Psoas muscle (tissue), 8 donors: ENCODE results near the gene GVQW3. TPM values are rescaled to one million over a fixed set of nuclear protein-coding genes. Genes with fewer than 3 reads are reported as not detected.

Source experiments
- ATAC-seq, 4 donors: fragments of 200-7000 bp; cut with Tn5 transposase; one replicate each; pipeline ENCODE4 v1.9.1; 2020; ENCODE audit warnings: moderate library complexity in 3 of 4, mild to moderate bottlenecking in 2 of 4
- DNase-seq, 2 donors: peaks; one replicate each; pipeline ENCODE4 v3.0.0-alpha.2; 2020
- H3K27ac ChIP-seq: fragments of 200-600 bp; one replicate; pipeline ENCODE4 v1.8.0; 2022
- H3K27me3 ChIP-seq, 3 donors: fragments of 200-600 bp in 1 of 3; one replicate each; pipeline versions ENCODE4 v1.6.1 to v1.8.0; 2013 to 2022; ENCODE audit warnings: low read length in 2 of 3, mild to moderate bottlenecking in 2 of 3, moderate library complexity in 1 of 3; ENCODE audit not compliant: insufficient read depth in 3 of 3
- H3K36me3 ChIP-seq, 2 donors: fragments of 200-600 bp in 1 of 2; one replicate each; pipeline versions ENCODE4 v1.6.1 to v1.8.0; 2013 to 2022; ENCODE audit warnings: low read depth in 1 of 2, mild to moderate bottlenecking in 1 of 2, moderate library complexity in 1 of 2; ENCODE audit not compliant: insufficient read depth in 1 of 2
- H3K4me1 ChIP-seq: fragments of 200-600 bp; one replicate; pipeline ENCODE4 v1.8.0; 2022
- H3K4me3 ChIP-seq: fragments of 200-600 bp; one replicate; pipeline ENCODE4 v1.8.0; 2022; ENCODE audit warnings: mild to moderate bottlenecking
- H3K9me3 ChIP-seq: fragments of 200-600 bp; one replicate; pipeline ENCODE4 v1.8.0; 2022
- WGBS, 3 donors: extraction: QIAGEN DNeasy Blood & Tissue Kit; methylation state at CpG; one replicate each; pipeline versions ENCODE4 v1.1.6 to v1.1.7; 2013; 5-methylcytosine and 5-hydroxymethylcytosine counted together
- intact Hi-C, 2 donors: fragments of 100-400 bp; cut with DNase I; formaldehyde crosslinking; loops; one replicate each; pipeline versions ENCODE4 v1.11.0 to v1.14.2; 2022
- polyA plus RNA-seq, 3 donors: library from polyadenylated mRNA; stranded (reverse); fragments of 200-250 nt; gene quantifications; one replicate each; pipeline ENCODE4 v1.2.3, GENCODE V29; 2013
- total RNA-seq, 4 donors: library from RNA; stranded (reverse); fragmentation: NEBNext Ultra II Directional in 2 of 4; extraction: Animal tissue kit (Norgen Biotek cat#: 25700) in 2 of 4; gene quantifications; one replicate each; pipeline versions ENCODE4 v1.2.1 to v1.2.4, GENCODE V29; 2021 to 2023
- TF ChIP-seq, protein P1 (sequence below): fragments of 200-600 bp; IDR thresholded peaks from one replicate; pipeline ENCODE4 v1.8.0; 2022; ENCODE audit warnings: antibody characterized with exemption
- donor health status: healthy with polysubstance abuse.
- donor health status: DM: no; HTN: no; CAD: no; lungs with moderate emphysema.
- donor health status: Bipolar disorder and iron deficiency.
- donor health status: healthy.
- donor health status: DM: yes; HTN: yes; CAD: no.
- donor health status: DM: no; HTN: no; CAD: no.
- donor health status: DM: no; HTN: no; CAD: no.
- donor health status: DM: yes; HTN: yes; CAD: no.

Gene GVQW3
- total and polyA plus RNA-seq, 7 donors: 0.17 to 2.7 (median 0.48) TPM

DNA sequence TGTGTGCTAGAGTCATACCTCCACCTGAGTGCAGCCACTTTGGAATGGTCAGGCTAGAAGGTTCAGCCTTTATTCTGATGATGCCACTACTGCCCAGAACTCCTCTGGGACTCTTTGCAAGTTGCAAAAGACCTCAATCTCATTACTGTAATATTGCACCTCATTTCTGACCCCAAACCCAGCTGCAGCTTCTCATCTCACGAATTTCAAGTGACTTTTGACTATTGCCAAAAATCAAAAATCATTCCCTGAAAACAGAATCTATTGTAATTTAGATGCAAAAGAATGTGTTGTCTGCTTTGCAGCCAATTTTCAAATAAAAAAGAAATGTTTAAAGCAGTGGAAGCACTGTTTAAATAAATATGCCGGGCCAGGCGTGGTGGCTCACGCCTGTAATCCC is 25.2 kb downstream of the GVQW3 start:
- Histone ChIP-seq H3K4me1 (peaks cover under 1% of the 10 kb centered on the region), H3K9me3 (no peaks in the 10 kb centered on the region), H3K27ac (no peak overlapping the region), H3K4me3 (no peak overlapping the region), H3K36me3 (no peaks in the 10 kb centered on the region), H3K27me3 (no peaks in the 10 kb centered on the region)
- no peak for ATAC-seq
- TF ChIP-seq, protein P1, sequence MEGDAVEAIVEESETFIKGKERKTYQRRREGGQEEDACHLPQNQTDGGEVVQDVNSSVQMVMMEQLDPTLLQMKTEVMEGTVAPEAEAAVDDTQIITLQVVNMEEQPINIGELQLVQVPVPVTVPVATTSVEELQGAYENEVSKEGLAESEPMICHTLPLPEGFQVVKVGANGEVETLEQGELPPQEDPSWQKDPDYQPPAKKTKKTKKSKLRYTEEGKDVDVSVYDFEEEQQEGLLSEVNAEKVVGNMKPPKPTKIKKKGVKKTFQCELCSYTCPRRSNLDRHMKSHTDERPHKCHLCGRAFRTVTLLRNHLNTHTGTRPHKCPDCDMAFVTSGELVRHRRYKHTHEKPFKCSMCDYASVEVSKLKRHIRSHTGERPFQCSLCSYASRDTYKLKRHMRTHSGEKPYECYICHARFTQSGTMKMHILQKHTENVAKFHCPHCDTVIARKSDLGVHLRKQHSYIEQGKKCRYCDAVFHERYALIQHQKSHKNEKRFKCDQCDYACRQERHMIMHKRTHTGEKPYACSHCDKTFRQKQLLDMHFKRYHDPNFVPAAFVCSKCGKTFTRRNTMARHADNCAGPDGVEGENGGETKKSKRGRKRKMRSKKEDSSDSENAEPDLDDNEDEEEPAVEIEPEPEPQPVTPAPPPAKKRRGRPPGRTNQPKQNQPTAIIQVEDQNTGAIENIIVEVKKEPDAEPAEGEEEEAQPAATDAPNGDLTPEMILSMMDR: no peak
- intact Hi-C loops: no loop called here
- DNase-seq: no peak
- WGBS, 3 donors: 90 to 94% (median 92%) methylated on average over 4 of the region's 4 CpGs

DNA sequence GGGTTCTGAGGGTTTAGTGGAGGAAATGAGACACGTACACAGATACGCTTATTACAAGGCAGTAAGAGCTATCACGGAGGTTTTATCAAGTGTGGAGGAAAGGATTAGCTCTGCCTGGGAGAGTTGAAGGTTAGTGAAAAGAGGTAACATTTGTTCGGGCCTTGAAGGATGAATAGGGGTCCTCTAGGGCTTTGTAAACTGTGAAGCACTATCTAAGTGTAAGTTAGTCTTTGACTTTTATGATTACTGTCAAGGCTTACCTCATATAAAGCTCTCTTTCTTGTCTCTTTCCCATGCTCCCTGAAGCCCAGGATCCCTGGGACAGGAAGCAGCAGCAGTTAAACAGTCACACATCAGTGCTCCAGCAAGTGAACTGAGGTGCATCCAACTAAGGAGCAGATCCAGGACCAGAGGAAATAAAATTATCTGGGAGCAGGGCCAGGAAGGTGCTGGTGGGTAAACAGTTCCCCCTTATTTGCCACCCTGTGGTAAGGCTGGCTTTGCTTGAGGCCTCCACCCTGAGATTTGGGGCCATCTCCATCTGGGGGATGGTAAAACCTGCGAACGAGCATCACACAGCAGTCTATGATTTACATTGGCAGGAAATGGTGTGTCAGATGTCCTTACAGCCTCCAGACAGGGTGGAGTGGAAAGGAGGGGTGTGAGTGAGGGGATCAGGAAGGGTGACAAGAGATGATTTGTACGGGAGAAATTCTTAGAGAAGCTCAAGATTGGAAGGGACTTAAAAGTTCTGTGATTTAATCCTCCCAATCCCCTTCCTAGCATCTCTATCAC is 27.2 kb downstream of the GVQW3 start:
- ATAC-seq: no peak
- Histone ChIP-seq H3K27ac (no peak overlapping the region), H3K4me3 (no peak overlapping the region), H3K36me3 (no peaks in the 10 kb centered on the region), H3K4me1 (peaks cover 3% of the 10 kb centered on the region), H3K9me3 (no peaks in the 10 kb centered on the region), H3K27me3 (no peaks in the 10 kb centered on the region)
- 58 to 65% (median 63%) methylated on average over 7 of the region's 7 CpGs for WGBS, 3 donors
- TF ChIP-seq, protein P1: no peak
- DNase-seq: no peak
- intact Hi-C loops: no loop called here

DNA sequence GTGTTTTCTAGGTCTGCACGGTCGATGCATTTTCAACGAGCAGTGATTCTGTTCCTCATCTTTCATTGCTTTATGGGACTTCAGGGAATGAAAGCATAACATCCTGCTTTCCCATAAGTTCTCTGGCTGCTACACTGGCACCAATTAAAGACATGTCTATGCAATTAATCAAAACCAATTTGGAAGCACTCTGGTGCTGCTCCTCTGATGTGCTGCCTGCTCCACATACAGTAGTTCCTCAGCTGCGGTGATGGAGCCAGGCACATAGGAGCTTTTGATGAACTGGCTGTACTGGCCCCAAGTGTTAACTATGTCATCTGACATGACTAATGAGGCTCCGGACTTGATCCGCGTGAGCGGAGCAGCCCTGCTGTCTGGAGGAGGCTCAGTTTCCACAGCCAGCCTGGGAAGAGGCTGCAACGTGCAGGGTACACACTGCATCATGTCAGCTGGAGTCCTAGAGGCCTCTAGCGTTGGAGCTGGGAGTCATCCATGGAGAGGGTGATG is 29.8 kb downstream of the GVQW3 start:
- ATAC-seq: peak in 1 of 4 donors; percentile 39
- WGBS, 3 donors: 52 to 59% (median 54%) methylated on average over 10 of the region's 10 CpGs
- intact Hi-C loops: no loop called here
- TF ChIP-seq, protein P1: no peak
- DNase-seq: no peak
- Histone ChIP-seq H3K4me3 (no peak overlapping the region), H3K27me3 (no peaks in the 10 kb centered on the region), H3K27ac (no peak overlapping the region), H3K4me1 (peaks cover 3% of the 10 kb centered on the region), H3K9me3 (no peaks in the 10 kb centered on the region), H3K36me3 (no peaks in the 10 kb centered on the region)

DNA sequence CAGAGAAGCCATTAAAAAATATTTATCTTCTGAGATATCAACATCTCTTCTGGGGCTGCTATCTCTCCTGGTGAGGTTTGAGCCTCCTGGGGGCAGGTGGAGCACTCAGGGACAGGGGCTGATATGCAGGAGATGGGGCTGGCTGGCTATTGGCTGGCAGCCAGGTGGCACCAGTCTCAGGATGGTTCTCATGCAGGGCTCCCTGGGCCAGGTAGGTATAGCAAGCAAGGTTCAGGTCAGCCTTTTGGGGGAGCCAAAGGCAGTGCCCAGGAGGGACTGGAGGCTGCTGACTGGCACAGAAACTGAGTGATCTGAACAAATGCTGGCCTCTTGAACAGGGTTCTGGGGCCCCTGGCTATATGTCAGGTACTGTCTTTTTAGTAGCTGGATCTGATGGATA is 34.0 kb downstream of the GVQW3 start:
- peaks cover 3% of the 10 kb centered on the region for H3K4me1 ChIP-seq
- TF ChIP-seq, protein P1: no peak
- ATAC-seq (no peak), DNase-seq (no peak)
- H3K4me3 ChIP-seq: no peak overlapping the region
- intact Hi-C loops: no loop called here
- H3K27ac ChIP-seq: no peak overlapping the region
- no peaks in the 10 kb centered on the region for H3K36me3 ChIP-seq
- H3K27me3 ChIP-seq: no peaks in the 10 kb centered on the region
- H3K9me3 ChIP-seq: no peaks in the 10 kb centered on the region

DNA sequence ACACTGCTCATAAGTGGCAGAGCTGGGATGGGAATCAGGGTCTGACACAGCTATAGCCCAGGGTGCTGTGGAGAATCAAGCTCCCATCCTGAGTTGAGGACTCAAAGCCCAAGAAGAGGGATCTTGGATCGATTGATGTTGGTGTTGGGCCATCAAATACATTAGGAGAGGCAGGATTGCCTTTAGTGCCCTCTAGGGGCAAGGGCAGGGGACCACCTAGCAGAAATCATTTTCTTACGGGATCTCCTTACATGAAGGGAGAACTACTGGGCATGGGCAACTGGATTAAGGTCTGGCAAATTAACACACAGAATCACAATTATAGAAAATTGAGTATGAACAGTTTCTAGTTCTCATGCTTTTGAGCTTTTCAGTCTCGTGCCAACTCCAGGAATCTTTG is 38.8 kb downstream of the GVQW3 start:
- WGBS, 3 donors: 62 to 64% (median 64%) methylated on average over 3 of the region's 3 CpGs
- Histone ChIP-seq H3K27me3 (no peaks in the 10 kb centered on the region), H3K27ac (no peak overlapping the region), H3K36me3 (no peaks in the 10 kb centered on the region), H3K4me3 (no peak overlapping the region), H3K4me1 (no peaks in the 10 kb centered on the region), H3K9me3 (no peaks in the 10 kb centered on the region)
- intact Hi-C loops: no loop called here
- ATAC-seq (no peak), DNase-seq (no peak)
- TF ChIP-seq, protein P1: peak; percentile 22
